CD4-positive, CD25-positive, alpha-beta regulatory T cell (primary cell): Measurements from ENCODE around the gene DNAI2. TPM values are rescaled to one million over a fixed set of nuclear protein-coding genes. Genes with fewer than 3 reads are reported as not detected.
"Not testable (repeated sequence)": the region's sequence is repeated elsewhere in the genome, so short reads cannot be mapped to it uniquely, and the experiment has no call there.

Experiments
- ATAC-seq, 2 donors: fragments of 150-1000 bp; cut with Tn5 transposase; one replicate each; pipeline ENCODE4 v1.10.0; 2021; ENCODE audit warnings: low read depth in 2 of 2, moderate number of reproducible peaks in 2 of 2, moderate library complexity in 1 of 2
- DNase-seq, 3 donors: peaks; one replicate each; pipeline versions ENCODE4 v3.0.0 to v3.0.0-alpha.2; 2012 to 2022; ENCODE audit warnings: mixed read lengths in 1 of 3
- H3K27ac ChIP-seq: one replicate; pipeline ENCODE4 v1.7.0; 2013; ENCODE audit warnings: mild to moderate bottlenecking, low read length; ENCODE audit not compliant: insufficient read depth, poor library complexity, severe bottlenecking
- H3K27me3 ChIP-seq: one replicate; pipeline ENCODE4 v1.7.0; 2013; ENCODE audit warnings: low read length; ENCODE audit not compliant: control insufficient read depth, insufficient read depth
- H3K36me3 ChIP-seq: one replicate; pipeline ENCODE4 v1.7.0; 2013; ENCODE audit warnings: mild to moderate bottlenecking, low read length, moderate library complexity; ENCODE audit not compliant: control insufficient read depth, insufficient read depth
- H3K4me1 ChIP-seq: 2 replicates; pipeline ENCODE4 v1.7.0; 2013; ENCODE audit warnings: mild to moderate bottlenecking, low read length; ENCODE audit not compliant: insufficient read depth, control insufficient read depth, poor library complexity, severe bottlenecking
- H3K4me3 ChIP-seq: one replicate; pipeline ENCODE4 v1.7.0; 2013; ENCODE audit warnings: low read depth, mild to moderate bottlenecking, low read length, moderate library complexity
- H3K9me3 ChIP-seq, 2 experiments: 1 replicate in 1 of 2; 2 replicates in 1 of 2; pipeline ENCODE4 v1.7.0; 2013; ENCODE audit warnings: low read length in 2 of 2, mild to moderate bottlenecking in 1 of 2, moderate library complexity in 1 of 2; ENCODE audit not compliant: control insufficient read depth in 2 of 2
- H3K27ac Mint-ChIP-seq, 3 donors: one replicate each; pipeline ENCODE4 v1.8.0; 2020 to 2022; ENCODE audit warnings: mild to moderate bottlenecking in 3 of 3, mixed read lengths in 3 of 3, moderate library complexity in 2 of 3
- H3K27me3 Mint-ChIP-seq: one replicate; pipeline ENCODE4 v1.8.0; 2022; ENCODE audit warnings: mild to moderate bottlenecking, mixed read lengths
- H3K36me3 Mint-ChIP-seq: one replicate; pipeline ENCODE4 v1.8.0; 2020; ENCODE audit warnings: mixed read lengths
- H3K4me1 Mint-ChIP-seq, 4 donors: one replicate each; pipeline ENCODE4 v1.8.0; 2020 to 2022; ENCODE audit warnings: mixed read lengths in 4 of 4, mild to moderate bottlenecking in 1 of 4
- H3K4me3 Mint-ChIP-seq, 4 donors: one replicate each; pipeline ENCODE4 v1.8.0; 2020 to 2022; ENCODE audit warnings: mild to moderate bottlenecking in 4 of 4, mixed read lengths in 4 of 4, moderate library complexity in 3 of 4
- H3K9me3 Mint-ChIP-seq, 7 donors: one replicate each; pipeline ENCODE4 v1.8.0; 2020 to 2022; ENCODE audit warnings: mixed read lengths in 7 of 7, mild to moderate bottlenecking in 3 of 7, moderate library complexity in 2 of 7
- polyA plus RNA-seq, 4 donors: library from polyadenylated mRNA; unstranded; fragments of 300-500 nt; fragmentation: Illumina TruSeq; gene quantifications; one replicate each; pipeline ENCODE4 v1.2.3, GENCODE V29; 2021
- total RNA-seq: library from RNA; stranded (reverse); gene quantifications from one replicate; pipeline ENCODE4 v1.2.3, GENCODE V29; 2022

Gene DNAI2
- total and polyA plus RNA-seq, 5 donors from 2014 or later = 0.10 to 1.5 (median 0.23) TPM; not detected in 2

GRCh38 chr17:74276541-74277009 lies 2.5 kb downstream of the DNAI2 start:
- peaks cover 5 to 70% (median 34%) of the 10 kb centered on the region in 4 donors for H3K4me1 Mint-ChIP-seq

DNA sequence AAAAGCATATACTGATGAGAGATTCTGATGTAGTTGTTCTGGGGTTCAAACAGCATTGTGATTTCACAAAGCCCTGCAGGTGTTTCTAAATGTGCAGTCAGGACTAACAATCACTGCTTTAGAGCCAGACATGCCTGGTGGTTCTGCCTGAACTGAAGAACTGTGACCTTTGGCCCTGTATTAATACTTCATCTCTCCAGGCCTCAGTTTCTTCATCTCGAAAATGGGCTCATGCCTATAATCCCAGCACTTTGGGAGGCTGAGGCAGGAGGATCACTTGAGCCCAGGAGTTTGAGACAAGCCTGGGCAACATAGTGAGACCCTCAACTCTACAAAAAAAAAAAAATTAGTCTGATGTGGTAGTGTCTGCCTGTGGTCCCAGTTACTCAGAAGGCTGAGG lies 3.9 kb downstream of the DNAI2 start:
- no peak for DNase-seq
- H3K36me3 ChIP-seq = no peaks in the 10 kb centered on the region
- H3K27me3 ChIP-seq = no peaks in the 10 kb centered on the region
- Mint-ChIP-seq H3K9me3 (peaks cover 0 to under 1% (median 0%) of the 10 kb centered on the region in 7 donors), H3K4me3 (no peak overlapping the region), H3K4me1 (peaks cover 7 to 77% (median 41%) of the 10 kb centered on the region in 4 donors), H3K36me3 (peaks cover 1% of the 10 kb centered on the region), H3K27me3 (peaks cover 8% of the 10 kb centered on the region), H3K27ac (peak overlapping the region in 2 of 3 donors; percentile 89)
- ATAC-seq = no peak
- H3K27ac ChIP-seq = no peak overlapping the region
- no peak overlapping the region for H3K4me3 ChIP-seq
- H3K9me3 ChIP-seq = no peaks in the 10 kb centered on the region
- peaks cover 54% of the 10 kb centered on the region for H3K4me1 ChIP-seq

More at GRCh38 chr17:74276541-74277009, 2.5 kb downstream of the DNAI2 start:
- H3K27me3 ChIP-seq = no peaks in the 10 kb centered on the region
- no peaks in the 10 kb centered on the region for H3K36me3 Mint-ChIP-seq
- H3K4me1 ChIP-seq = peaks cover 41% of the 10 kb centered on the region
- no peak overlapping the region for H3K27ac ChIP-seq
- peak overlapping the region; percentile 86 to 88 (median 87) for H3K27ac Mint-ChIP-seq
- no peaks in the 10 kb centered on the region for H3K9me3 Mint-ChIP-seq
- no peaks in the 10 kb centered on the region for H3K9me3 ChIP-seq
- DNase-seq (no peak), ATAC-seq (no peak)
- H3K4me3 Mint-ChIP-seq = no peak overlapping the region
- no peaks in the 10 kb centered on the region for H3K36me3 ChIP-seq
- peaks cover 8% of the 10 kb centered on the region for H3K27me3 Mint-ChIP-seq
- no peak overlapping the region for H3K4me3 ChIP-seq

- Histone ChIP-seq H3K4me1 (peaks cover 59% of the 10 kb centered on the region), H3K4me3 (peak overlapping the region; percentile 32), H3K27ac (peak overlapping the region; percentile 91)
- H3K9me3 Mint-ChIP-seq, H3K9me3 ChIP-seq, H3K27me3 Mint-ChIP-seq, ATAC-seq, H3K27me3 ChIP-seq, H3K36me3 Mint-ChIP-seq, H3K36me3 ChIP-seq, DNase-seq: not testable (repeated sequence)
- H3K4me3 Mint-ChIP-seq = peak overlapping the region; percentile 72 to 88 (median 80)
- peaks cover 10 to 76% (median 37%) of the 10 kb centered on the region in 4 donors for H3K4me1 Mint-ChIP-seq
- peak overlapping the region; percentile 94 to 99 (median 98) for H3K27ac Mint-ChIP-seq
These were observed 5.6 kb downstream of the DNAI2 start for GRCh38 chr17:74279617-74280016.

GRCh38 chr17:74280093-74280513 lies 6.1 kb downstream of the DNAI2 start:
- Mint-ChIP-seq H3K9me3 (peaks cover 0 to 2% (median 0%) of the 10 kb centered on the region in 7 donors), H3K4me3 (peak overlapping the region; percentile 72 to 88 (median 80)), H3K4me1 (peaks cover 10 to 76% (median 39%) of the 10 kb centered on the region in 4 donors), H3K27ac (peak overlapping the region; percentile 94 to 99 (median 98)), H3K27me3 (no peaks in the 10 kb centered on the region), H3K36me3 (peaks cover 5% of the 10 kb centered on the region)
- Histone ChIP-seq H3K4me3 (peak overlapping the region; percentile 32), H3K27ac (peak overlapping the region; percentile 91), H3K36me3 (no peaks in the 10 kb centered on the region), H3K27me3 (no peaks in the 10 kb centered on the region), H3K4me1 (peaks cover 59% of the 10 kb centered on the region), H3K9me3 (no peaks in the 10 kb centered on the region)
- ATAC-seq (peak; percentile 85 to 89), DNase-seq (peak; percentile 40 to 96 (median 74))

DNA sequence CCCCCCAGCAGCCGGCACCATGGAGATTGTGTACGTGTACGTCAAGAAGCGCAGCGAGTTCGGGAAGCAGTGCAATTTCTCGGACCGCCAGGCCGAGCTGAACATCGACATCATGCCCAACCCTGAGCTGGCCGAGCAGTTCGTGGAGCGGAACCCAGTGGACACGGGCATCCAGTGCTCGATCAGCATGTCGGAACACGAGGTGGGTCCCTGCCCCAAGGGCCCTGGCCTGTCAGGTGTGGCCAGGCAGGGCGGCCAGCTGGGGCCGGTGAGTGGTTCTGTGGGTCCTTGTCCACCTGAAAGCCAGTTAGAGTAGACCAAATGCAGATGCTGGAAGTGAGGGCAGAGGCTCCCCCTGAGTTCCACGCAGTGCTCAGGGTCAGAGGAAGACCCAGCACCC lies 7.8 kb downstream of the DNAI2 start:
- H3K4me1 Mint-ChIP-seq = peaks cover 15 to 73% (median 38%) of the 10 kb centered on the region in 4 donors
- peak overlapping the region; percentile 99 to 100 (median 99) for H3K27ac Mint-ChIP-seq
- H3K9me3 Mint-ChIP-seq = peaks cover 0 to 2% (median 0%) of the 10 kb centered on the region in 7 donors
- peaks cover 5% of the 10 kb centered on the region for H3K36me3 Mint-ChIP-seq
- no peak for DNase-seq
- no peaks in the 10 kb centered on the region for H3K9me3 ChIP-seq
- peak overlapping the region in 2 of 4 donors; percentile 41 to 76 for H3K4me3 Mint-ChIP-seq
- peak overlapping the region; percentile 84 for H3K27ac ChIP-seq
- no peaks in the 10 kb centered on the region for H3K36me3 ChIP-seq
- no peaks in the 10 kb centered on the region for H3K27me3 Mint-ChIP-seq
- no peak for ATAC-seq
- no peaks in the 10 kb centered on the region for H3K27me3 ChIP-seq
- no peak overlapping the region for H3K4me3 ChIP-seq
- H3K4me1 ChIP-seq = peaks cover 64% of the 10 kb centered on the region

DNA sequence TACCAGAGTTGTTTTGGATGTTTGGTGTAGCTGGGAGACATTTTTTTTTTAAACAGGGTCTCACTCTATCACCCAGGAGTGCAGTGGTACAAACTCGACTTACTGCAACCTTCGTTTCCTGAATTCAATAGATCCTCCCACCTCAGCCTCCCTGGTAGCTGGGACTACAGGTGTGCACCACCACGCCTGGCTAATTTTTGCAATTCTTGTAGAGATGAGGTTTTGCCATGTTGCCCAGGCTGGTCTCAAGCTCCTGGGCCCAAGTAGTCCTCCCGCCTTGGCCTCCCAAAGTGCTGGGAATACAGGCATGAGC lies 8.2 kb downstream of the DNAI2 start:
- not testable (repeated sequence) for H3K27me3 ChIP-seq, ATAC-seq, H3K9me3 ChIP-seq, DNase-seq, H3K36me3 ChIP-seq, H3K9me3 Mint-ChIP-seq, H3K4me3 ChIP-seq, H3K27me3 Mint-ChIP-seq, H3K36me3 Mint-ChIP-seq
- Mint-ChIP-seq H3K4me1 (peaks cover 15 to 77% (median 40%) of the 10 kb centered on the region in 4 donors), H3K4me3 (peak overlapping the region; percentile 74 to 88 (median 80)), H3K27ac (peak overlapping the region; percentile 99 to 100 (median 99))
- Histone ChIP-seq H3K4me1 (peaks cover 64% of the 10 kb centered on the region), H3K27ac (peak overlapping the region; percentile 84)

GRCh38 chr17:74282587-74283370 lies 8.7 kb downstream of the DNAI2 start:
- Mint-ChIP-seq H3K4me1 (peaks cover 15 to 78% (median 40%) of the 10 kb centered on the region in 4 donors), H3K4me3 (peak overlapping the region; percentile 74 to 88 (median 80)), H3K27me3 (no peaks in the 10 kb centered on the region), H3K27ac (peak overlapping the region; percentile 99 to 100 (median 99)), H3K9me3 (peaks cover 0 to 2% (median 0%) of the 10 kb centered on the region in 7 donors), H3K36me3 (peaks cover 5% of the 10 kb centered on the region)
- H3K9me3 ChIP-seq = no peaks in the 10 kb centered on the region
- DNase-seq (peak; percentile 44 to 93 (median 85)), ATAC-seq (peak; percentile 75 to 78)
- H3K27me3 ChIP-seq = no peaks in the 10 kb centered on the region
- H3K4me1 ChIP-seq = peaks cover 64% of the 10 kb centered on the region
- no peaks in the 10 kb centered on the region for H3K36me3 ChIP-seq
- H3K4me3 ChIP-seq = peak overlapping the region; percentile 29
- peak overlapping the region; percentile 84 for H3K27ac ChIP-seq
